Esophagus muscularis mucosa (tissue), 3 donors: ENCODE measurements around the gene FXYD3.

ENCODE experiments used
- CTCF ChIP-seq, 3 experiments: fragments of 200-600 bp in 2 of 3; fragments of 450-650 bp in 1 of 3; sonication (generic) in 2 of 3; IDR thresholded peaks; one replicate each; pipeline ENCODE4 v1.5.1; 2017 to 2019; ENCODE audit warnings: antibody characterized with exemption in 3 of 3, mild to moderate bottlenecking in 2 of 3, moderate library complexity in 1 of 3
- POLR2A ChIP-seq: fragments of 450-650 bp; IDR thresholded peaks from one replicate; pipeline ENCODE4 v1.6.1; 2017; ENCODE audit warnings: antibody characterized with exemption, moderate library complexity, mild to moderate bottlenecking, low read depth
- POLR2AphosphoS5 ChIP-seq, 2 donors: sonication (generic); formaldehyde crosslinking; IDR thresholded peaks; one replicate each; pipeline ENCODE4 v1.6.1; 2017; ENCODE audit warnings: antibody characterized with exemption in 2 of 2

GRCh38 chr19:35076657-35077056, 39.0 kb upstream of the FXYD3 start:
- TF ChIP-seq CTCF (IDR thresholded peaks at IDR 0.05) (no peak), POLR2A (no peak), POLR2AphosphoS5 (IDR thresholded peaks at IDR 0.05) (no peak)
